HG03354 (cell line): Measurements from ENCODE around the gene C5orf46.
"Not testable (repeated sequence)": the region's sequence is repeated elsewhere in the genome, so short reads cannot be mapped to it uniquely, and the experiment has no call there.

Experiments
- ATAC-seq: cut with Tn5 transposase; IDR thresholded peaks from one replicate; pipeline ENCODE4 v1.9.1; 2021; ENCODE audit warnings: mild to moderate bottlenecking; ENCODE audit not compliant: unreplicated experiment, poor library complexity, severe bottlenecking

Gene C5orf46

DNA sequence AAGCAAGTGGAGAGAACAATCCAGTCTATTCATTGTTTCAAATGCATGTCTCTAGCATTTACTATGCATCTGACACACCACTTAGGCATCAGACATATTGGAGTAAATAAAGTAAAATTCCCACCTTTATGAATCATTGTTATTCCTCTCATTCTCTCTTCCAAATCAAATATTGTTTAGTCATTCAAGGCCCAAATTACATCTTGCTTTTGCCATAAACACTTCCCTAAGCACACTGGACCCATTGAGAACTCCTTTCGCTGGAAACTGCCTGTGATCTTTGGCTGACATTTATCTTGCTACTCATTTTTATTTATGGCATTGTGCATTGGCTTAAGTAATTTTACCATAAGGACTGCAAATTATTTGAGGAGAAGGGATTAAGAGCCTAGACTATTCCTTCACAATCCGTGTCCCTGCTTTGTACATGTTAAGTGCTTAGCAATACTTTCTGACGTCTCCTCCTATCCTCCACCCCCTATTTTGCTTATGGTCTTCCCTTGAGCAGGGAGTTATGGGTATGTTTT lies 7.4 kb downstream of the C5orf46 start:
- no peak for ATAC-seq

DNA sequence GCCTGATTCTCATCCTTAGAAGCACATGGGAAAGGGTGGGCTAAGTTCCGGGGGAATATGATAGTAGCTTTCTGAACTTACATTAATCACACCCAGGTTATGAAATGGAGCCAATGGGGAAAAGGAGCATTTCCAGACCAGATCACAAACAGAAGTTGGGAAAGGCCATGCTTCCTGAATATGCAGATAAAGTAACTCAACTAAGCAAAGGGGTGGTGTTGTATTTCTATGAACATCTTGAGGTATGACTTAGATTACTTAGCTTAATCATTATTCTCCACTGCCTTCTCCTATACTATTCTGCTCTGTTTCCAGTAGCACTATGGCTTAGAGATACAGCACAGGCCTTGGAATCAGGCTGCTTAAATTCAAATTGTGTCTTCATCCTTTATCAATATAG lies 10.5 kb downstream of the C5orf46 start:
- ATAC-seq, result no peak

DNA sequence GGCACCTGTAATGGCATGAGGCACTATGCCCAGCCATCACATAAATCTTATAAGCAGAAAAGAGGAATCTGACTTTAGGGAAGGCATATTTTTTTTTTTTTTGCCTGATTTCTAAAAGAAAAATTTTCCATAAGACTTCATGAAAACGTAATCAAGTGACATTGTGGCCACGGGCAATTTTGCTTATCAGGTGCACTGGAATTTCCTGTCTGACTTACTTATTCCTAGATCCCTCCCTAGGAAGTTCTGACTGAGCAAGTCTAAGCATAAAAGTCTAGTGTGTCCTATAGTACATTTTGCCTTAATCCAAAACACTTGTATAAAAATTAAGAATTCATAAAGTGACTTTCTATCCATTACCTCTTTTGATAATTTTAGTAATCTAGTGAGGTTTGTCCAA lies 12.5 kb downstream of the C5orf46 start:
- ATAC-seq, result no peak

DNA sequence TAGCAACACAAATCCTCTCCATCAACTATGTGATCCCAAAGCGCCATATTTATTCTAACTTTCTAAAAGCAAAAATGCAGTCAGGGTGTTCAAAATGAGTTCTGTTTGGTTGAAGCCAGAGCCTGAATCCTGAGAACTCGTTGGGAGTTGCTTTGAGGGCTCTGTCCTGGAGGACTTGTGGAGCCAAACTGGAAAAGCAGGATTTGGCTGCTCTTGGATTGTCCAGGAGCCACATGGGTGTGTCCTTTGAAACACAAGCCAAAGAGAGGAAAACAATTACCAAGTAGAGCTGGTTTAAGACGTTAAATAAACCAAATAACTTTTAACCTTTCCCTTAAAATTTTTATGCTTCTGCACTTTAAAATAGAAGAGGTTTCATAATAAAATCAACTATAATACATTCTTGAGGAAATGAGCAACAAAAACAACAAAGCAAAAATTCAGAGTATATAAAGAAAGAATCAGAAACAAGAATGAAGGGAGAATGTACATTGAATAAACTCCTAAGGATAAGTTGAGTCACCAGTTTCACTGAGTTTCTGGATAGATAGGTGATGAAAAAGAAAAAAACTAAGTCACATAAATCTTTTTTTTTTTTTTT lies 13.5 kb downstream of the C5orf46 start:
- no peak for ATAC-seq

DNA sequence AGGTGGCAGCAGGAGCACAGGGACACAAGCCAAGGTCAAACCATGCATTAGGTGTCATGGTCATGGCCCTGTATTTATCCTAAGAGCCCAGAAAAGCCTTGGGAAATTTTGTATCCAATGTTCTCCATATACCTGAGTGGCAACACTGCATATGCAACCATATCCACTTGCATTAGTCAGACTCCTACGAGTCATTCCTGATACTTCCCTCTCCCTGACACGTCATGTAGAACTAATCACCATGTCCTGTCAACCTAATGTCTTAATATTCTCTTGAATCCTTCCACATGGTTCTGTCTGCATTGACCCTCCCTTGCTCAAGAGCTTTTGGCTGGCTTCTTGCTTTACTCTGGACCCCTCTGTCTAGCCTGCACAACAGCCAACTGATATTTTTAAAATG lies 18.4 kb downstream of the C5orf46 start:
- ATAC-seq, result no peak

DNA sequence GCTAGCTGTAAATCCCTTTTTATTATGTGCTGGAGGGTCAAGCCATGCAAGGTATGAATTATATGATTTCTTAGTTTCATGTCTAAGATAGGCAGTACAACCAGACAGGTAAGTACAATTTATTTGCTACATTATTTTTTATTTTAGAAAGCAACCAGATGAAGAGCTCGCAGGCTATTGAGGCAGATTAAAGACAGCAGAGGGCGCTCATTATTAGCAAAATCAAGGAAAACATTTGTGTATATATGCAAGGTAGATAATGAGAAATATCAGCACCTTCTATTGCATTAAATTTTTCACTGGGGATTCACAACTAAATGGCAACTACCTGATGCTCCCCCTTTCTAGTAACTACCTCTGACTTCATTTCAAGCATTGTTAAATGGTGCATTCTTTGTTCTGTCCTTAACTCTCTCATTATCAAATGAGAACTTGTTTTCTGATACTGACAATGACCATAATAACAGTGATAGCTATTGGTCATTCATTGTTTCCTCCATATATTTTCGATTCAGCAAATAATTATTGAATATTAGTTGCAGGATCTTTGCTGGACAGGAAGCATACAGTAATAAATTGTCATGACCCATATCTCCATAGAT lies 19.2 kb downstream of the C5orf46 start:
- ATAC-seq, result no peak

DNA sequence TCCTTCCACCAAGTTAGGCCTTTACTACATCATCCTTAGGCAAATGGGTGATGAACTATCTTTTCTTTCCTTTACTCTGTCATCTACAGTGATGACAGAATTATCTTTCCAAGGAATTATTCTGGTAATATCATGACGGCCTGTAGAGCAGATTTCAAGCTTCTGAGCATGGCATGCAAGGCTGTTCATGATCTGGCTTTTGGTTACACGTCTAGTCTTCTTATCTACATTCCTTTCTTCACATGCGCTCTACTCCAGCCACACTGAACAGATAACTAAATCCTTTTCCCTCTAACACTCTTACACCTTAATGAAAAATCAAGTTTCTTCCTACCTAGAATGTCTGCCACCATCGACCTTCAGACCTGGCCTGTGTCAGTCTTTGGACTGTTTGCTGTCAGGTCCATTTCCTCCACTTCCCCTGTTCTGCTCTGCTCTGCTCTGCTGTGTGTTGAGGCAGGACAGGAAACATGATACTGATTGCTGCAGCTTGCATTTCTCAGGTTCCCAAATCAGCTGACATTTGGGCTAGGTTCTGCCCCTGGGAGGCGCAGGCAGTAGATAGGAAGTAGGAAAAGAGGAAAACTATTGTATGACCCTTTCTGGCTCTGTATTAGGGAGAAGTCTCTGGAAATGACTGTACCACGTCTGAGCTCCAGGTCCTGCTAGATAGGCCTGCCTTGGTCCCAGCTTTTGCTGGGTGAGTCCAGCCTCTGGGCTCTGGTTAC lies 23.6 kb downstream of the C5orf46 start:
- ATAC-seq, result no peak

DNA sequence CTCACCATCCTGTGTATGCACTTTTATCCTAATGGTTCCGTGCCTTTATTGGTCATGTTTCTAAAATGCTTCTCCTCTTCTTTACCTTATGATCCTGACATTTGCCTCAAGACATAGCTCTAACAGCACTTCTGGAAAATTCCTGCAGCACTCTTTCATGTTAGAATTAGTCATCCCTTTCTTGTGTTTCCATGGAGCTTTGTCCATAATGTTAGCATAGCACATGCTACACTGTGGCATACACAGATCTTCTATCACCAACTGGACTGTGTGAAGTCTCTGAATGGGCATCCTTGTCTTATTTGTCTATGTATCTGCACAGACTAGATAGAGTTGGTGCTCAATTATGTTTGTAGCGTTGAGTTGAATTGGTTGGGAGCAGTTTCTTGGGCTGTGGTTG lies 25.9 kb downstream of the C5orf46 start:
- no peak for ATAC-seq

DNA sequence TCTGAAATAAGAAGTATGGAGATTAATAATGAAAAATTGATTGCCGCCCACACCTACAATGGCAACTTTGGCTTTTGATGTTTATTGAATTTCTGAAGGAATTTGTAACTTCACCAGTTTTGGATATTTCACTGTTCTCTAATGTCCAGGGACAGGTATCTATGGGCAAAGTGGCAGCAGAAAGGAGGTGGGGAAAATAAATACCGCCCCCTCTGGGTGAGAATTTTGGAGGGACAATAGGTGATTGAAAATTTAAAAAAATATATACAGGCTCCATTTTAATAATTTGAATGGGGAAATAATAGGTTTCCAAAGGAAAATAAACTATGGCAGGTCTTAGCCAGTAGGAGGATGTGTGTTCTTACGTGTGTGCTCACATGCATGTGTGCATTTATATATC lies 26.6 kb downstream of the C5orf46 start:
- no peak for ATAC-seq

DNA sequence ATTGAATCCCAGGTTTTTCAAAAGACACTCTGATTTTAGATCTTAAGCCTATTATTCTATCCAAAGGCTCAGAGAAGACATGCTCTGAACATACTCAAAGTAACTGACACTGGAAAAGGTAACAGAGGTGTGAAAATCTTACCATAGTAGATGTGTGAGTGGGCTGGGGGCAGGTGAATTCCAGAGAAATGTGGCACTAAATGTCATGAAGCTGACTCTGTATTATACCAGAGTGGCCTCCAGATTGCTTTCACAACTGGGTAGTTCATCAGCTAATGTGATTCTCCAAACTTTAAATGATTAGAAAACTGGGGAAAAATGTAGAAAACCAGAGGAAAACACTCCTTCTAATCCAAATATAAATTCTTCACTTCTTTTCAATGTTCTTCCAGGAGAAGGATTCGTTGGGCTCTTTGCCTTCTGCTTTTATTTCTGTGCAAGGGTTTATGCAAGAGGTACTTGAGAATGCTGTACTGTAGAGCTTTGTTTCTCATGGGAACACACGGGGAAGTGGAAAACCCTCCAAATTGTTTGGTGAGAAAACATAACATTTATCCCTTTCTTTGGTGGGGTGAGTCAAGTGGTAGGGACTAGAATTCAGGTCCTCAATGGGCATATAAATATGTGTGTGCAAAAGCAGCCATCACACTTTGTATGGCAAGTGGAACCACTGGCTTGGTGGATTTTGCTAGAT lies 28.1 kb downstream of the C5orf46 start, which contains the start of gene SCGB3A2:
SCGB3A2 (plus strand) TSS at position 646 of the 694 bp plus-strand sequence. CDS start 93 bp downstream, outside the sequence.
- ATAC-seq, result no peak

DNA sequence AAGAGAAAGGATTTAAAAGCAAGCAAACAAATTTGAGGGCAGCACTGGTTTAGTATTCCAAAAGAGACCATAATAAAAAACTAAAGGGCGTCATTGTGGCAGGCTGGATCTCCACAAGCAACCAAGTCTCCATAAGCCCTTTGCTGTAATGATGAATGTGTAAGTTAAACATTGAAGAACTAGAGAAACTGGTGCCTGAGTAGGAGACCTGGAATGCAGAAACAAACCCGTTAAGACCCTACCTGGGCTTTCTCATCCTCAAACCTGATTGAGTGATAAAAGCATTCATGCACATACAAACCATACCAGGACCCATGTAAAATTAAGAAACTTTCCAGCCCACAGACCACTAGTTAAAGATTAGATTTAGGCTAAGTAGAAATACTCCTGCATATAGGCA lies 29.7 kb downstream of the C5orf46 start:
- ATAC-seq, result no peak

DNA sequence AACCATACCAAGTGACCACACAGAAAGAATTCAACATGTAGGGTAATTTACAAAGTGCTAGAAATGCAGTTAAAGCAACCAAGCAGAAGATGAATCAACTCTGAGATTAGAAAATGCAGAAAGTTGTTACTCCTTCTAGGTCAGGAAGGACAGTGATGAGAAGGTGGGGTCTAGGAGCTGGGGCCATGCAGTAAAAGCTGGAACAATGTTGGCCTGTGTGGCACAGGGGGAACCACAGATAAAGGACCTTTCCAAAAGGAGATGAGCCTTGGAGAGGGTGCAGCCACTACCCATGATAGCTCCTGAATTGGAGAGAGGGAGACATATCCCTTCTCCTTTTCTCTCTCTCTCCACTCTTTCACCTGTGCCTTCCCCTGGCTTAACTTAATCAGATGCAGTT lies 30.2 kb downstream of the C5orf46 start:
- ATAC-seq, result no peak

DNA sequence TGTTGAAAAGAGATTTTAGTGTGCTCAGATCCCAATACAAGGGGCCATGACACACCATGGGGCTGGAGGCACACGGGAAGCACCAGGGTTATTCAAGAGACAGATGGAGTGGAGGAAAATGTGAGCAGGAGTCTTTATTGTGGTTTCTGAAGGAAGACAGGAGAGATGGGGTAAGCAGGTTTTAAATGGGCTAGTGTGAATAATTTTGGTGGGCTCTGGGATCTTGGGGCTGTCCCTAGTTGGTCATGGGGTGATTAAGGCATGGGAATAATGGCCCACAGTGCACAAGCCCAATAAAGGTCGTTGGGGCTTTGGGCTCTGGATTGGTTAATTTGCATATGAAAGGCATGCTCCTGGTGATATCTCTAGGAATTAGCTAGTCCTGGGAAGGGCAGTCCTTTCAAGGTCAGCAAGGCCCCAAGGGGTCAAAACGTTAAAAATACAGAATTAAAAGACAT lies 31.4 kb downstream of the C5orf46 start:
- no peak for ATAC-seq

DNA sequence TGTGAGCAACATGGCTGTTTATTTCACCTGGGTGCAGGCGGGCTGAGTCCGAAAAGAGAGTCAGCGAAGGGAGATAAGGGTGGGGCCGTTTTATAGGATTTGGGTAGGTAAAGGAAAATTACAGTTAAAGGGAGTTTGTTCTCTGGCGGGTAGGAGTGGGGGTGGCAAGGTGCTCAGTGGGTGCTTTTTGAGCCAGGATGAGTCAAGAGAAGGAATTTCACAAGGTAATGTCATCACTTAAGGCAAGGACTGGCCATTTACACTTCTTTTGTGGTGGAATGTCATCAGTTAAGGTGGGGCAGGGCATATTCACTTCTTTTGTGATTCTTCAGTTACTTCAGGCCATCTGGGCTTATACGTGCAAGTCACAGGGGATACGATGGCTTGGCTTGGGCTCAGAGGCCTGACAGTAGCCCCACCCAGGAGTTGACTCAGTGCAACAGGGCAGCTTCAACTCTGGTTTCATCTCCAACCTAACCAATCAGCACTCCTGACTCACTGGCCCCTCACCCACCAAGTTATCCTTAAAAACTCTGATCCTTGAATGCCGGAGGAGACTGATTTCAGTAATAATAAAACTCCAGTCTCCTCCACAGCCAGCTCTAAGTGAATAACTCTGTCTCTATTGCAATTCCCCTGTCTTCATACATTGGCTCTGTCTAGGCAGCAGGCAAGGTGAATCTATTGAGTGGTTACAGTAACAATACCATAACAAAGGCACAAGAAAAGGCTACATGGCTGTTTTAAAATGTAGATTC lies 32.0 kb downstream of the C5orf46 start:
- not testable (repeated sequence) for ATAC-seq

DNA sequence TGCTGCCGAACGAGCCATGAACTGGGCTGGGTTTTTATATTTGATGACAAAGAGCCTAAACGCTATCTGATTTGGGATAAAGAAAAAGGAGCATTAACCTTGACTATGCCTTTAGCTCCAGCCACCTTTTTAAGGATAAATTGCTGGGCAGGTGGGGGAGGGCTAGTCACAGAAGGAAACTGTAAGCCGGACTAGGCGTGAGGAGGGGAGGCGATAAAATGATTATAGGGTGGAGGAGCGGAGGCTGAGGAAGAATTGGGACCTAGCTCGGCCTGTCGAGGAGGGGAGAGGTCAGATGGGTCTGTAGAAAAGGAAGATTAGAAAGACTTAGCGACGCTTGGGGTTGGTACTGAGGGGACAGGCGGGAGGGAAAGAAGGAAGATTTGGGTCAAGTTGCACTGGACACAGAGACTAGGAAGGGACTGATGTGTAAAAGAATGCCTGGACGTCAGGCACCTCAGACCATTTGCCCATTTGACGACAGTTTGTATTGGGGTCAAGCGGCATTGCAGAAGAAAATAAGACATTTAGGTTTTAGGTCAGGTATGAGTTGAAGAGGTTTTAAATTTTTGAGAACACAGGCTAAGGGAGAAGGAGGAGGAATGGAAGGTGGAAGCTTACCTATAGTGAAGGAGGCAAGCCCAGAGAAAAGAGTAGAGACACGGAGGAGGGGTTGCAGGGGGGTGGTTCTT lies 33.4 kb downstream of the C5orf46 start:
- not testable (repeated sequence) for ATAC-seq

DNA sequence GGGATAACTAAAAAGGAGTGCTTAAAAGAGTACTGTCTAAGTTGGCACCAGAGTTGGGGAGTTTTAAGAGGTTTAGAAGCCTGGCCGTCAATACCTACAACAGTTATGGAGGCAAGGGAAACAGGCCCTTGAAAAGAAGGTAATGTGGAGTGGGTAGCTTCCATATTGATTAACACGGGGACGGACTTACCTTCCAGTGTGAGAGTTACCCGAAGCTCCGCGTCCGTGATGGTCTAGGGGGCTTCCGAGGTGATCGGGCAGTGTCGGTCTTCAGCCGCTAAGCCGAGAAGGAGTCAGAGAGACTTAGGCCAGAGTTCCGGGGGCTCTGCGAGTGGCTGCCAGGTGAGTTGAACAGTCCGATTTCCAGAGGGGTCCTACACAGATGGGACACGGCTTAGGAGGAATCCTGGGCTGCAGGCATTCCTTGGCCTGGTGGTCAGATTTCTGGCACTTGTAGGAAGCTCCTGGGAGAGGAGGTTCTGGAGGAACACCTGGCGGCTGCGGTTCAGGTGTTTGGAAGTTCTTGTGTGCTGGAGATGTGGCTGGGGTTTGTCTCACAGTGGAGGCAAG lies 34.3 kb downstream of the C5orf46 start:
- not testable (repeated sequence) for ATAC-seq

DNA sequence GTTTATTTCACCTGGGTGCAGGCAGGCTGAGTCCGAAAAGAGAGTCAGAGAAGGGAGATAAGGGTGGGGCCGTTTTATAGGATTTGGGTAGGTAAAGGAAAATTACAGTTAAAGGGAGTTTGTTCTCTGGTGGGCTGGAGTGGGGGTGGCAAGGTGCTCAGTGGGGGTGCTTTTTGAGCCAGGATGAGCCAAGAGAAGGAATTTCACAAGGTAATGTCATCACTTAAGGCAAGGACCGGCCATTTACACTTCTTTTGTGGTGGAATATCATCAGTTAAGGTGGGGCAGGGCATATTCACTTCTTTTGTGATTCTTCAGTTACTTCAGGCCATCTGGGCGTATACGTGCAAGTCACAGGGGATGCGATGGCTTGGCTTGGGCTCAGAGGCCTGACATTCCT lies 36.4 kb downstream of the C5orf46 start:
- ATAC-seq, result not testable (repeated sequence)

DNA sequence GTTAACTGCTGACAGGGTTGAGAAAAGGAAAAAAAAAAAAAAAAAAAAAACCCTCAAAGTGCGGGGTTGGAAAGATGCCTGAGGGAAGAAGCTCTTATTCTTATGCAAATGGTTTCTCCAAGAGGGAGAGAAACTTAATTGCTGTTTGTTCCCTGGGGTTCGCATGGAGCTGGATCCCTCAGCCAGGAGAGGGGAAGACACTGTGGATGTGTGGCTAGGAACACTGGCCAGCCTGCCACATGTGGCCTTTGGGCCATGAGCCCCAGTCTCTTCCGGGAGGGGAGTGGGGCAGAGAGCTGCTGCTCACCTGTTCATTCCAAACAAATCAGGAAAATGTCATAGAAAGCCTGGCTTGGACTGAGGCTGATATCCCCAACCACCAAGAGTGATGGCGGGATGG lies 37.2 kb downstream of the C5orf46 start:
- ATAC-seq, result no peak
